Sigmoid colon (tissue), 7 donors: Measurements from ENCODE around the gene ECI1. TPM values are rescaled to one million over a fixed set of nuclear protein-coding genes. Genes with fewer than 3 reads are reported as not detected.

ENCODE experiments used
- DNase-seq: peaks from one replicate; pipeline ENCODE4 v3.0.0-alpha.2; 2019
- H3K27ac ChIP-seq, 4 donors: fragments of 200-600 bp; sonication (generic); one replicate each; pipeline ENCODE4 v1.5.1; 2016 to 2019; ENCODE audit warnings: mild to moderate bottlenecking in 1 of 4
- H3K27me3 ChIP-seq, 3 donors: fragments of 200-600 bp; sonication (generic); one replicate each; pipeline ENCODE4 v1.5.1; 2019; ENCODE audit warnings: mild to moderate bottlenecking in 1 of 3
- H3K36me3 ChIP-seq, 4 donors: fragments of 200-600 bp; sonication (generic); one replicate each; pipeline ENCODE4 v1.5.1; 2016 to 2019
- H3K4me1 ChIP-seq, 4 donors: fragments of 200-600 bp; sonication (generic); one replicate each; pipeline ENCODE4 v1.5.1; 2017 to 2019
- H3K4me3 ChIP-seq, 4 donors: fragments of 200-600 bp; sonication (generic); one replicate each; pipeline ENCODE4 v1.5.1; 2017 to 2019; ENCODE audit warnings: mild to moderate bottlenecking in 2 of 4, moderate library complexity in 1 of 4
- H3K9me3 ChIP-seq, 4 donors: fragments of 200-600 bp in 3 of 4; sonication (generic) in 3 of 4; one replicate each; pipeline versions ENCODE4 v1.5.1 to v1.6.1; 2013 to 2019
- EP300 ChIP-seq, 4 donors: sonication (generic); formaldehyde crosslinking; IDR thresholded peaks; one replicate each; pipeline ENCODE4 v1.6.1; 2017; ENCODE audit warnings: antibody characterized with exemption in 4 of 4
- POLR2A ChIP-seq, 2 donors: fragments of 450-650 bp; IDR thresholded peaks; one replicate each; pipeline ENCODE4 v1.6.1; 2016; ENCODE audit warnings: antibody characterized with exemption in 2 of 2, mild to moderate bottlenecking in 2 of 2, moderate library complexity in 2 of 2
- POLR2AphosphoS5 ChIP-seq, 4 donors: sonication (generic); formaldehyde crosslinking; IDR thresholded peaks; one replicate each; pipeline ENCODE4 v1.6.1; 2017; ENCODE audit warnings: antibody characterized with exemption in 4 of 4
- WGBS, 2 donors: extraction: QIAGEN DNeasy Blood & Tissue Kit; methylation state at CpG; one replicate each; pipeline ENCODE4 v1.1.7; 2013; 5-methylcytosine and 5-hydroxymethylcytosine counted together
- intact Hi-C: fragments of 100-400 bp; cut with DNase I; formaldehyde crosslinking; loops from one replicate; pipeline ENCODE4 v1.15.1; 2023
- polyA plus RNA-seq, 3 donors: library from polyadenylated mRNA; stranded (reverse); fragments of 200-250 nt; gene quantifications; one replicate each; pipeline ENCODE4 v1.2.3, GENCODE V29; 2013
- total RNA-seq, 4 donors: library from RNA; depleted of rRNA; stranded (reverse); fragments of >200 nt; gene quantifications; one replicate each; pipeline ENCODE4 v1.1.0, GENCODE V29; 2016
- TF ChIP-seq, protein P1 (sequence below), 4 experiments: fragments of 450-650 bp in 3 of 4; fragments of 200-600 bp in 1 of 4; IDR thresholded peaks; one replicate each; pipeline ENCODE4 v1.5.1; 2016 to 2019; ENCODE audit warnings: antibody characterized with exemption in 4 of 4, mild to moderate bottlenecking in 3 of 4, moderate library complexity in 2 of 4
- donor health status: healthy with polysubstance abuse.
- donor health status: Bipolar disorder and iron deficiency.
- donor health status: healthy.

ECI1 gene
- total and polyA plus RNA-seq, 7 donors, result 50.2 to 136 (median 84.8) TPM

DNA sequence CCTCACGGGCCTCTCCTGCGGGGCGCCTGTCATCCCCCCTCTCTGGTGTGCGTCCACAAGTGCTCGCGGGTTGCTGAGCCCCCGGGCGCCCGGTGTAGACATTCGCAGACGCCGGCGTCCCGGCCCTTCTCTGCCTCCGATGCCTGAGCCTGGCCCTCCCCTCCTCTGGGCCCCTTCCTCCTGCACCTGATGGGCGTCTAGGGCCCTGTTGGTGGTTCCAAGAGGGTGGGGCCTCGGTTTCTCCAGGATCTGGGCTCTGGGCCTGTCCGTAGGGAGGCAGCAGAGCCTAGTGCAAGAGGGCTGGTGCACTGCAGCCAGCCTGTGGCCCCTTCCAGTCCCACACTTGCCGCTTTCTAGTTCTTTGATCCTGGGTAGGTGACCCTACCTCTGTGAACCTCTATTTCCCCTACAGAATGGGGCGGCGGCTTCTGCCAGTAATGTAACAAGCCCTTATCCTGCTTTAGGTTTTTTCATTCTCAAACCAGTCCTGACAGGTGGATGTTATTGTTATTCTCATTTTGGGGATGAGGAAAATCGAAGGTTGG is 27.4 kb downstream of the ECI1 start:
- Histone ChIP-seq H3K4me1 (peaks cover 0 to 33% (median 26%) of the 10 kb centered on the region in 4 donors), H3K9me3 (no peaks in the 10 kb centered on the region), H3K4me3 (peak overlapping the region; percentile 80 to 98 (median 98)), H3K27ac (peak overlapping the region; percentile 85 to 95 (median 92)), H3K27me3 (no peaks in the 10 kb centered on the region), H3K36me3 (peaks cover 9 to 22% (median 12%) of the 10 kb centered on the region in 4 donors)
- no peak for TF ChIP-seq POLR2AphosphoS5 (IDR thresholded peaks at IDR 0.05)
- TF ChIP-seq, protein P1, sequence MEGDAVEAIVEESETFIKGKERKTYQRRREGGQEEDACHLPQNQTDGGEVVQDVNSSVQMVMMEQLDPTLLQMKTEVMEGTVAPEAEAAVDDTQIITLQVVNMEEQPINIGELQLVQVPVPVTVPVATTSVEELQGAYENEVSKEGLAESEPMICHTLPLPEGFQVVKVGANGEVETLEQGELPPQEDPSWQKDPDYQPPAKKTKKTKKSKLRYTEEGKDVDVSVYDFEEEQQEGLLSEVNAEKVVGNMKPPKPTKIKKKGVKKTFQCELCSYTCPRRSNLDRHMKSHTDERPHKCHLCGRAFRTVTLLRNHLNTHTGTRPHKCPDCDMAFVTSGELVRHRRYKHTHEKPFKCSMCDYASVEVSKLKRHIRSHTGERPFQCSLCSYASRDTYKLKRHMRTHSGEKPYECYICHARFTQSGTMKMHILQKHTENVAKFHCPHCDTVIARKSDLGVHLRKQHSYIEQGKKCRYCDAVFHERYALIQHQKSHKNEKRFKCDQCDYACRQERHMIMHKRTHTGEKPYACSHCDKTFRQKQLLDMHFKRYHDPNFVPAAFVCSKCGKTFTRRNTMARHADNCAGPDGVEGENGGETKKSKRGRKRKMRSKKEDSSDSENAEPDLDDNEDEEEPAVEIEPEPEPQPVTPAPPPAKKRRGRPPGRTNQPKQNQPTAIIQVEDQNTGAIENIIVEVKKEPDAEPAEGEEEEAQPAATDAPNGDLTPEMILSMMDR (IDR thresholded peaks at IDR 0.05), result no peak
- intact Hi-C loops, result loop anchor here (1.0 to 5.0 kb wide), 3 partner anchors 27 to 69 kb away; partner anchors contain the start of genes ECI1, RNPS1 and TRAF7
- peak; percentile 87 for DNase-seq
- WGBS, 2 donors, result 2 to 5% methylated on average over 22 of the region's 22 CpGs

DNA sequence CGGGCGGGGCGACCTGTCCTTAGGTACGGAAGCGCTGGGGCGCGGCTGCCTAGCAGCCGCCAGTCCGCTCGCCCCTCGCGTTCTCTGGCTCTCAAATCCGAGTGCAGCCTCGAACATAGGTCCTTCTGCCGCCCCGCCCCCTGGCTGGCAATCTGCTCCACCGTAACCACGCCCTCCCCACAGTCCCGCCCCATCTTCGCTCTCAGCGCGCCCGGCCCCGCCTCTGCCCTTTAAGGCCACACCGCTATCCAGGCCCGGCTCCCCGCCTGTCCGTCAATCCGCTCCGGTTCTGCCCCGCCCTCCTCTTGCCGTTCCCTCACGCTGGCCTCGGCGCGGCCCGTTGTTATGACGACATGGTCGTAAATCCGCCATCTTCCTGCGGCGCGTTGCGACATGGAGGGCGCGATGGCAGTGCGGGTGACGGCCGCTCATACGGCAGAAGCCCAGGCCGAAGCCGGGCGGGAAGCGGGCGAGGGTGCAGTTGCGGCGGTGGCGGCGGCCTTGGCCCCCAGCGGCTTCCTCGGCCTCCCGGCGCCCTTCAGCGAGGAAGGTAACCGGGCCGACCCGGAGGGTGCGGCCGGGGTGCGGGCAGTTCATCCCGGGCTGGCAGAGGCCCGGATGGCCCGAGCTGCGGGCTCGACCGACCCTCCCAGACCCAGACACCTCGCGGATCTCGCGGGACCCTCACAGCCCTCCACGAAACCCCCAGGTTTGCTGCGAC is 28.0 kb downstream of the ECI1 start, which contains the start of gene E4F1:
E4F1 (plus strand) TSS at position 371 of the 721 bp plus-strand sequence; CDS start at position 394, 23 bp downstream.
- TF ChIP-seq, protein P1 (IDR thresholded peaks at IDR 0.05), result no peak
- peak; percentile 88 to 92 for TF ChIP-seq POLR2A (IDR thresholded peaks at IDR 0.05)
- TF ChIP-seq POLR2AphosphoS5 (IDR thresholded peaks at IDR 0.05), result peak; percentile 92 to 97 (median 96)
- TF ChIP-seq EP300 (IDR thresholded peaks at IDR 0.05), result peak in 1 of 4 donors; percentile 37
- peaks cover 3 to 16% (median 5%) of the 10 kb centered on the region in 4 donors for H3K36me3 ChIP-seq
- peaks cover 0 to 33% (median 26%) of the 10 kb centered on the region in 4 donors for H3K4me1 ChIP-seq
- WGBS, 2 donors, result 0% methylated on average over 82 of the region's 82 CpGs
- peak; percentile 100 for DNase-seq
- H3K27ac ChIP-seq, result peak within 1 kb of the TSS; percentile 85 to 95 (median 92)
- peak within 1 kb of the TSS; percentile 80 to 98 (median 98) for H3K4me3 ChIP-seq
- H3K27me3 ChIP-seq, result no peaks in the 10 kb centered on the region
- H3K9me3 ChIP-seq, result no peaks in the 10 kb centered on the region
- intact Hi-C loops, result loop anchor here (1.0 to 5.0 kb wide), 3 partner anchors 28 to 69 kb away; partner anchors contain the start of genes ECI1, RNPS1 and TRAF7

DNA sequence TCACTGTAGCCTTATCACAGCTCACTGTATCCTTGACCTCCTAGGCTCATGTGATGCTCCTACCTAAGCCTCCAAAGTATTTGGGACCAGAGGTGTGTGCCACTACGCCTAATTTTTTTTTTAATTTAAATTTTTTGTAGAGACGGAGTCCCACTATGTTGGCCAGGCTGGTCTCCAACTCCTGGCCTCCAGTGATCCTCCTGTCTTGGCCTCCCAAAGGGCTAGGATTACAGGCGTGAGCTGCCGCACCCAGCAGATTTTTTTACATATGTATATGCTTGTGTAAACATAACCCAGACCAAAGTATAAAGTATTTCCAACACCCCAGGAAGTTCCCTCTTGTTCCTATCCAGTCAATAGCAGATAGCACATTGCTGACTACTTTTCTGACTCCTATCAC is 35.1 kb downstream of the ECI1 start:
- TF ChIP-seq, protein P1 (IDR thresholded peaks at IDR 0.05), result no peak
- no peak for TF ChIP-seq POLR2AphosphoS5 (IDR thresholded peaks at IDR 0.05)
- TF ChIP-seq EP300 (IDR thresholded peaks at IDR 0.05), result no peak
- no peak for TF ChIP-seq POLR2A (IDR thresholded peaks at IDR 0.05)

DNA sequence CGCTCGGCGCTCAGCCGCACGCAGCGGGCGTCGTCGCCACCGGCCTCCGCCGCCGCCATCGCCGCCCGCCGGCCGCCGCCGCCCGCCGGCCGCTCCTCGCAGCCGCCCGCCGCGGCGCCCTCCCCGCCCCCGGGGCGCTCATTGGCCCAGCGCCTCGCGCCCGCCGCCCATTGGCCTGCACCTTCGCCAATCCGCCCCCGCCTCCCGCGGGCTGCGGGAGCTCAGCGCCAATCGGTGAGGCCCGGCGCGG is 36.7 kb downstream of the ECI1 start, which contains the start of gene PGP:
PGP (minus strand) TSS at position 122 of the 250 bp plus-strand sequence; CDS start at position 59, 63 bp downstream.
- 1% methylated on average over 48 of the region's 48 CpGs for WGBS, 2 donors
- peak within 1 kb of the TSS; percentile 49 to 92 (median 84) for H3K4me3 ChIP-seq
- intact Hi-C loops, result no loop called here
- peaks cover 0 to 9% (median 4%) of the 10 kb centered on the region in 4 donors for H3K36me3 ChIP-seq
- peaks cover 0 to 26% (median 24%) of the 10 kb centered on the region in 4 donors for H3K4me1 ChIP-seq
- peak within 1 kb of the TSS; percentile 88 to 93 (median 93) for H3K27ac ChIP-seq
- no peaks in the 10 kb centered on the region for H3K9me3 ChIP-seq
- DNase-seq, result no peak
- H3K27me3 ChIP-seq, result no peaks in the 10 kb centered on the region
- TF ChIP-seq EP300 (IDR thresholded peaks at IDR 0.05), result no peak
- TF ChIP-seq POLR2AphosphoS5 (IDR thresholded peaks at IDR 0.05), result no peak
- TF ChIP-seq, protein P1 (IDR thresholded peaks at IDR 0.05), result no peak
- no peak for TF ChIP-seq POLR2A (IDR thresholded peaks at IDR 0.05)

More for the DNA sequence above, 35.1 kb downstream of the ECI1 start:
- Histone ChIP-seq H3K27me3 (no peaks in the 10 kb centered on the region), H3K4me1 (peaks cover 0 to 26% (median 24%) of the 10 kb centered on the region in 4 donors), H3K9me3 (no peaks in the 10 kb centered on the region), H3K27ac (peak overlapping the region in 1 of 4 donors; percentile 93), H3K4me3 (no peak overlapping the region), H3K36me3 (peaks cover 0 to 4% (median 2%) of the 10 kb centered on the region in 4 donors)
- DNase-seq, result no peak
- 76 to 93% methylated on average over 4 of the region's 4 CpGs for WGBS, 2 donors
- intact Hi-C loops, result no loop called here
